Measurements from ENCODE around the gene ARSA. TPM values are rescaled to one million over a fixed set of nuclear protein-coding genes. Genes with fewer than 3 reads are reported as not detected.

The ARSA gene
- total and polyA plus RNA-seq, 2 of the 13 experiments (the other 11 are each of a cell fraction or from before 2014, with no cell fraction given), result 9.0 to 11.5 TPM

GRCh38 chr22:50582493-50583293 is 45.3 kb downstream of the ARSA start, which contains the start of gene CHKB (continued):
- TF ChIP-seq, protein P1, sequence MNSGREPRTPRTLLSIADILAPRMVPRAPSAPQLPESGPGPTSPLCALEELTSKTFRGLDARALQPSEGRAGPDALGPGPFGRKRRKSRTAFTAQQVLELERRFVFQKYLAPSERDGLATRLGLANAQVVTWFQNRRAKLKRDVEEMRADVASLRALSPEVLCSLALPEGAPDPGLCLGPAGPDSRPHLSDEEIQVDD (CRISPR knock-in tag; IDR thresholded peaks at IDR 0.05; ENCODE audit: borderline replicate concordance), result peak; percentile 52; the same call in 1 of the 2 replicates
- peak; percentile 31 for TF ChIP-seq ETV6 (CRISPR knock-in tag; conservative IDR thresholded peaks at IDR 0.05)
- no peak for TF ChIP-seq HNRNPH1 (optimal IDR thresholded peaks at IDR 0.05; ENCODE audit: low read depth, low read length)
- no peak for TF ChIP-seq SYNCRIP (IDR thresholded peaks at IDR 0.05; ENCODE audit: insufficient read depth, low read depth, low read length)
- TF ChIP-seq, protein P2, sequence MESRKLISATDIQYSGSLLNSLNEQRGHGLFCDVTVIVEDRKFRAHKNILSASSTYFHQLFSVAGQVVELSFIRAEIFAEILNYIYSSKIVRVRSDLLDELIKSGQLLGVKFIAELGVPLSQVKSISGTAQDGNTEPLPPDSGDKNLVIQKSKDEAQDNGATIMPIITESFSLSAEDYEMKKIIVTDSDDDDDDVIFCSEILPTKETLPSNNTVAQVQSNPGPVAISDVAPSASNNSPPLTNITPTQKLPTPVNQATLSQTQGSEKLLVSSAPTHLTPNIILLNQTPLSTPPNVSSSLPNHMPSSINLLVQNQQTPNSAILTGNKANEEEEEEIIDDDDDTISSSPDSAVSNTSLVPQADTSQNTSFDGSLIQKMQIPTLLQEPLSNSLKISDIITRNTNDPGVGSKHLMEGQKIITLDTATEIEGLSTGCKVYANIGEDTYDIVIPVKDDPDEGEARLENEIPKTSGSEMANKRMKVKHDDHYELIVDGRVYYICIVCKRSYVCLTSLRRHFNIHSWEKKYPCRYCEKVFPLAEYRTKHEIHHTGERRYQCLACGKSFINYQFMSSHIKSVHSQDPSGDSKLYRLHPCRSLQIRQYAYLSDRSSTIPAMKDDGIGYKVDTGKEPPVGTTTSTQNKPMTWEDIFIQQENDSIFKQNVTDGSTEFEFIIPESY (CRISPR knock-in tag; IDR thresholded peaks at IDR 0.05), result no peak
- TF ChIP-seq PITX1 (CRISPR knock-in tag; IDR thresholded peaks at IDR 0.05), result no peak
- peak; percentile 56 for TF ChIP-seq THAP11 (CRISPR knock-in tag; IDR thresholded peaks at IDR 0.05)
- TF ChIP-seq ZNF10 (CRISPR knock-in tag; IDR thresholded peaks at IDR 0.05; ENCODE audit: borderline replicate concordance, low read depth), result no peak
- TF ChIP-seq KLF11 (CRISPR knock-in tag; IDR thresholded peaks at IDR 0.05), result no peak
- TF ChIP-seq ATF3 (CRISPR knock-in tag; IDR thresholded peaks at IDR 0.05), result no peak
- TF ChIP-seq ZNF207 (IDR thresholded peaks at IDR 0.05; ENCODE audit: borderline replicate concordance), result no peak
- TF ChIP-seq MBD4 (IDR thresholded peaks at IDR 0.05; ENCODE audit: borderline replicate concordance, low read length), result no peak
- TF ChIP-seq NFE2L1 (CRISPR knock-in tag; IDR thresholded peaks at IDR 0.05; ENCODE audit: borderline replicate concordance), result no peak
- peak; percentile 35; the same call in 1 of the 2 replicates for TF ChIP-seq TSC22D2 (CRISPR knock-in tag; IDR thresholded peaks at IDR 0.05; ENCODE audit: borderline replicate concordance)
- TF ChIP-seq ZNF432 (CRISPR knock-in tag; IDR thresholded peaks at IDR 0.05; ENCODE audit: borderline replicate concordance), result no peak; the same call in 1 of the 2 replicates
- no peak for TF ChIP-seq SIX1 (CRISPR knock-in tag; IDR thresholded peaks at IDR 0.05; ENCODE audit: borderline replicate concordance)
- TF ChIP-seq ZEB1 (IDR thresholded peaks at IDR 0.05; ENCODE audit: insufficient replicate concordance, low read depth), result no peak
- TF ChIP-seq ZMAT5 (CRISPR knock-in tag; IDR thresholded peaks at IDR 0.05; ENCODE audit: borderline replicate concordance, low read depth), result no peak
- TF ChIP-seq, protein P3, sequence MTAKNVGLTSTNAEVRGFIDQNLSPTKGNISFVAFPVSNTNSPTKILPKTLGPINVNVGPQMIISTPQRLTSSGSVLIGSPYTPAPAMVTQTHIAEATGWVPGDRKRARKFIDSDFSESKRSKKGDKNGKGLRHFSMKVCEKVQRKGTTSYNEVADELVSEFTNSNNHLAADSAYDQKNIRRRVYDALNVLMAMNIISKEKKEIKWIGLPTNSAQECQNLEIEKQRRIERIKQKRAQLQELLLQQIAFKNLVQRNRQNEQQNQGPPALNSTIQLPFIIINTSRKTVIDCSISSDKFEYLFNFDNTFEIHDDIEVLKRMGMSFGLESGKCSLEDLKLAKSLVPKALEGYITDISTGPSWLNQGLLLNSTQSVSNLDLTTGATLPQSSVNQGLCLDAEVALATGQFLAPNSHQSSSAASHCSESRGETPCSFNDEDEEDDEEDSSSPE (CRISPR knock-in tag; IDR thresholded peaks at IDR 0.05), result no peak; the same call in 1 of the 2 replicates
- TF ChIP-seq PHF8 (CRISPR knock-in tag; IDR thresholded peaks at IDR 0.05), result peak; percentile 89
- TF ChIP-seq ZNF713 (CRISPR knock-in tag; IDR thresholded peaks at IDR 0.05), result 0 out of 2 replicates have a peak, but pooled peaks have one; percentile 56
- peak; percentile 56; the same call in 1 of the 2 replicates for TF ChIP-seq ZNF350 (CRISPR knock-in tag; IDR thresholded peaks at IDR 0.05; ENCODE audit: borderline replicate concordance, low read depth)
- no peak for TF ChIP-seq HNRNPL (IDR thresholded peaks at IDR 0.05; ENCODE audit: low read depth, low read length)
- no peak; the same call in 1 of the 2 replicates for TF ChIP-seq ZBTB20 (CRISPR knock-in tag; IDR thresholded peaks at IDR 0.05; ENCODE audit: borderline replicate concordance, low read depth)
- peak; percentile 72 for TF ChIP-seq ZNF543 (CRISPR knock-in tag; IDR thresholded peaks at IDR 0.05)

All from HepG2 (cell line).